CD8-positive, alpha-beta memory T cell (primary cell): ENCODE data around the gene IL1A. TPM values are rescaled to one million over a fixed set of nuclear protein-coding genes. Genes with fewer than 3 reads are reported as not detected.

Experiments
- CTCF ChIA-PET: fragments of 350-600 bp; sonication (Branson Sonifier 250); formaldehyde crosslinking; loops from one replicate; lab custom pipeline; 2021; ENCODE audit warnings: antibody characterized with exemption; lab: Charles Lee
- POLR2A ChIA-PET: fragments of 350-600 bp; sonication (Branson Sonifier 250); formaldehyde crosslinking; loops from one replicate; lab custom pipeline; 2021; ENCODE audit warnings: antibody characterized with exemption; lab: Charles Lee
- DNase-seq, 5 donors: peaks; one replicate each; pipeline versions ENCODE4 v3.0.0 to v3.0.0-alpha.2; 2020 to 2022; ENCODE audit warnings: mixed read lengths in 1 of 5
- H3K27ac ChIP-seq: one replicate; pipeline ENCODE4 v1.7.0; 2013; ENCODE audit warnings: low read depth, mild to moderate bottlenecking, low read length, moderate library complexity
- H3K27me3 ChIP-seq: 2 replicates; pipeline ENCODE4 v1.7.0; 2013; ENCODE audit warnings: low read length, mild to moderate bottlenecking; ENCODE audit not compliant: insufficient read depth, poor library complexity, severe bottlenecking
- H3K36me3 ChIP-seq: 2 replicates; pipeline ENCODE4 v1.7.0; 2013; ENCODE audit warnings: mild to moderate bottlenecking, low read length, moderate library complexity; ENCODE audit not compliant: insufficient read depth
- H3K4me1 ChIP-seq: 2 replicates; pipeline ENCODE4 v1.7.0; 2013; ENCODE audit warnings: mild to moderate bottlenecking, low read length, moderate library complexity; ENCODE audit not compliant: insufficient read depth
- H3K4me3 ChIP-seq: 2 replicates; pipeline ENCODE4 v1.7.0; 2013; ENCODE audit warnings: mild to moderate bottlenecking, low read length
- H3K9me3 ChIP-seq: 2 replicates; pipeline ENCODE4 v1.7.0; 2013; ENCODE audit warnings: mild to moderate bottlenecking, low read length
- H3K27ac Mint-ChIP-seq, 8 donors: one replicate each; pipeline ENCODE4 v1.8.0; 2020 to 2021; ENCODE audit warnings: mixed read lengths in 8 of 8, mild to moderate bottlenecking in 6 of 8, inconsistent platforms in 3 of 8, moderate library complexity in 3 of 8
- H3K27me3 Mint-ChIP-seq, 2 donors: one replicate each; pipeline ENCODE4 v1.8.0; 2020 to 2021; ENCODE audit warnings: mixed read lengths in 2 of 2, mild to moderate bottlenecking in 1 of 2, moderate library complexity in 1 of 2
- H3K36me3 Mint-ChIP-seq, 3 donors: one replicate each; pipeline ENCODE4 v1.8.0; 2020 to 2021; ENCODE audit warnings: mixed read lengths in 3 of 3, inconsistent platforms in 1 of 3, mild to moderate bottlenecking in 1 of 3
- H3K4me1 Mint-ChIP-seq, 3 donors: one replicate each; pipeline ENCODE4 v1.8.0; 2020 to 2021; ENCODE audit warnings: mixed read lengths in 3 of 3, inconsistent platforms in 1 of 3, mild to moderate bottlenecking in 1 of 3
- H3K4me3 Mint-ChIP-seq, 7 donors: one replicate each; pipeline ENCODE4 v1.8.0; 2020 to 2021; ENCODE audit warnings: mixed read lengths in 7 of 7, mild to moderate bottlenecking in 6 of 7, moderate library complexity in 4 of 7, inconsistent platforms in 2 of 7
- H3K9me3 Mint-ChIP-seq, 5 donors: one replicate each; pipeline ENCODE4 v1.8.0; 2020 to 2022; ENCODE audit warnings: mixed read lengths in 5 of 5, mild to moderate bottlenecking in 3 of 5, moderate library complexity in 2 of 5, inconsistent platforms in 1 of 5
- polyA plus RNA-seq: library from polyadenylated mRNA; unstranded; fragments of 300-500 nt; fragmentation: Illumina TruSeq; gene quantifications from one replicate; pipeline ENCODE4 v1.2.3, GENCODE V29; 2021
- total RNA-seq, 2 experiments: library from RNA; stranded (reverse); gene quantifications; one replicate each; pipeline ENCODE4 v1.2.3, GENCODE V29; 2021

The IL1A gene
- total and polyA plus RNA-seq, 3 experiments from 2014 or later = 2.2 to 3.1 TPM; not detected in 1

- Mint-ChIP-seq H3K4me1 (peaks cover 0 to 4% (median 3%) of the 10 kb centered on the region in 3 donors), H3K36me3 (no peaks in the 10 kb centered on the region), H3K27ac (peak overlapping the region in 1 of 8 donors; percentile 38), H3K4me3 (no peak overlapping the region), H3K9me3 (no peaks in the 10 kb centered on the region), H3K27me3 (peaks cover 0 to 7% of the 10 kb centered on the region in 2 donors)
- POLR2A ChIA-PET = no interaction called here
- Histone ChIP-seq H3K4me1 (no peaks in the 10 kb centered on the region), H3K27me3 (no peaks in the 10 kb centered on the region), H3K36me3 (no peaks in the 10 kb centered on the region), H3K27ac (no peak overlapping the region), H3K4me3 (no peak overlapping the region), H3K9me3 (no peaks in the 10 kb centered on the region)
- CTCF ChIA-PET = no interaction called here
- DNase-seq = no peak
Measured at GRCh38 chr2:112800881-112801583, 16.7 kb upstream of the IL1A start.

GRCh38 chr2:112798979-112799975, 15.0 kb upstream of the IL1A start:
- peaks cover 0 to under 1% (median 0%) of the 10 kb centered on the region in 3 donors for H3K4me1 Mint-ChIP-seq
- DNase-seq = no peak
- no peaks in the 10 kb centered on the region for H3K9me3 ChIP-seq
- H3K9me3 Mint-ChIP-seq = no peaks in the 10 kb centered on the region
- H3K27ac Mint-ChIP-seq = no peak overlapping the region
- no peaks in the 10 kb centered on the region for H3K27me3 ChIP-seq
- POLR2A ChIA-PET = no interaction called here
- no peaks in the 10 kb centered on the region for H3K4me1 ChIP-seq
- H3K36me3 ChIP-seq = no peaks in the 10 kb centered on the region
- no peak overlapping the region for H3K4me3 Mint-ChIP-seq
- H3K27me3 Mint-ChIP-seq = peaks cover 0 to 7% of the 10 kb centered on the region in 2 donors
- no peak overlapping the region for H3K4me3 ChIP-seq
- H3K27ac ChIP-seq = no peak overlapping the region
- no peaks in the 10 kb centered on the region for H3K36me3 Mint-ChIP-seq
- CTCF ChIA-PET = no interaction called here

- no peak overlapping the region for H3K4me3 Mint-ChIP-seq
- ChIA-PET CTCF (no interaction called here), POLR2A (no interaction called here)
- H3K4me3 ChIP-seq = no peak overlapping the region
- H3K4me1 ChIP-seq = no peaks in the 10 kb centered on the region
- H3K4me1 Mint-ChIP-seq = peaks cover 0 to 5% (median 2%) of the 10 kb centered on the region in 3 donors
- no peaks in the 10 kb centered on the region for H3K36me3 ChIP-seq
- H3K9me3 ChIP-seq = no peaks in the 10 kb centered on the region
- H3K27ac ChIP-seq = no peak overlapping the region
- H3K27ac Mint-ChIP-seq = no peak overlapping the region
- H3K27me3 ChIP-seq = no peaks in the 10 kb centered on the region
- no peak for DNase-seq
- H3K36me3 Mint-ChIP-seq = no peaks in the 10 kb centered on the region
- no peaks in the 10 kb centered on the region for H3K9me3 Mint-ChIP-seq
- H3K27me3 Mint-ChIP-seq = peaks cover 0 to 8% of the 10 kb centered on the region in 2 donors
Measured at GRCh38 chr2:112796486-112796885, 12.2 kb upstream of the IL1A start.

- no peak overlapping the region for H3K4me3 ChIP-seq
- Mint-ChIP-seq H3K27me3 (peaks cover 0 to 8% of the 10 kb centered on the region in 2 donors), H3K9me3 (no peaks in the 10 kb centered on the region), H3K4me1 (peaks cover 0 to 5% (median 2%) of the 10 kb centered on the region in 3 donors), H3K4me3 (no peak overlapping the region), H3K27ac (peak overlapping the region in 1 of 8 donors; percentile 8), H3K36me3 (no peaks in the 10 kb centered on the region)
- ChIA-PET CTCF (no interaction called here), POLR2A (no interaction called here)
- no peak overlapping the region for H3K27ac ChIP-seq
- no peaks in the 10 kb centered on the region for H3K9me3 ChIP-seq
- H3K27me3 ChIP-seq = no peaks in the 10 kb centered on the region
- no peaks in the 10 kb centered on the region for H3K36me3 ChIP-seq
- H3K4me1 ChIP-seq = no peaks in the 10 kb centered on the region
- DNase-seq = no peak
Measured at GRCh38 chr2:112795774-112796173, 11.5 kb upstream of the IL1A start.

- H3K27me3 ChIP-seq = no peaks in the 10 kb centered on the region
- no peak overlapping the region for H3K27ac ChIP-seq
- no peaks in the 10 kb centered on the region for H3K36me3 ChIP-seq
- H3K4me1 ChIP-seq = no peaks in the 10 kb centered on the region
- Mint-ChIP-seq H3K27ac (peak overlapping the region in 1 of 8 donors; percentile 27), H3K4me3 (no peak overlapping the region), H3K4me1 (peaks cover 0 to 5% (median 2%) of the 10 kb centered on the region in 3 donors), H3K9me3 (no peaks in the 10 kb centered on the region), H3K36me3 (no peaks in the 10 kb centered on the region), H3K27me3 (peaks cover 0 to 7% of the 10 kb centered on the region in 2 donors)
- ChIA-PET CTCF (no interaction called here), POLR2A (no interaction called here)
- DNase-seq = no peak
- H3K4me3 ChIP-seq = no peak overlapping the region
- no peaks in the 10 kb centered on the region for H3K9me3 ChIP-seq
Measured at GRCh38 chr2:112794841-112795240, 10.5 kb upstream of the IL1A start.

GRCh38 chr2:112794131-112794733, 9.9 kb upstream of the IL1A start:
- Mint-ChIP-seq H3K9me3 (no peaks in the 10 kb centered on the region), H3K27ac (no peak overlapping the region), H3K4me3 (no peak overlapping the region), H3K36me3 (no peaks in the 10 kb centered on the region), H3K4me1 (peaks cover 0 to 5% (median 2%) of the 10 kb centered on the region in 3 donors), H3K27me3 (peaks cover 0 to 7% of the 10 kb centered on the region in 2 donors)
- Histone ChIP-seq H3K36me3 (no peaks in the 10 kb centered on the region), H3K4me3 (no peak overlapping the region), H3K4me1 (no peaks in the 10 kb centered on the region), H3K27me3 (no peaks in the 10 kb centered on the region), H3K9me3 (no peaks in the 10 kb centered on the region), H3K27ac (peak overlapping the region; percentile 64)
- ChIA-PET POLR2A (no interaction called here), CTCF (no interaction called here)
- DNase-seq = no peak

- POLR2A ChIA-PET = no interaction called here
- no peaks in the 10 kb centered on the region for H3K9me3 Mint-ChIP-seq
- DNase-seq = no peak
- Histone ChIP-seq H3K36me3 (no peaks in the 10 kb centered on the region), H3K9me3 (no peaks in the 10 kb centered on the region), H3K27me3 (no peaks in the 10 kb centered on the region), H3K27ac (peak overlapping the region; percentile 64), H3K4me1 (no peaks in the 10 kb centered on the region), H3K4me3 (no peak overlapping the region)
- H3K4me3 Mint-ChIP-seq = no peak overlapping the region
- CTCF ChIA-PET = interaction anchor here (1.1 kb wide), 1 partner anchor 67 kb away, joined by 3 read pairs; no protein-coding TSS in a partner anchor
- H3K27ac Mint-ChIP-seq = no peak overlapping the region
- peaks cover 0 to 5% (median 2%) of the 10 kb centered on the region in 3 donors for H3K4me1 Mint-ChIP-seq
- peaks cover 0 to 7% of the 10 kb centered on the region in 2 donors for H3K27me3 Mint-ChIP-seq
- no peaks in the 10 kb centered on the region for H3K36me3 Mint-ChIP-seq
Measured at GRCh38 chr2:112793449-112793978, 9.2 kb upstream of the IL1A start.
